ENCODE data around the gene EHBP1L1.
"Not testable (repeated sequence)": the region's sequence is repeated elsewhere in the genome, so short reads cannot be mapped to it uniquely, and the experiment has no call there.

Gene EHBP1L1

GRCh38 chr11:65636108-65637031 lies 60.5 kb downstream of the EHBP1L1 start:
- Histone ChIP-seq H3K27ac (ENCODE audit: low read length, poor library complexity, severe bottlenecking) (no peak overlapping the region), H3K27me3 (ENCODE audit: control insufficient read depth in 1 of 2, insufficient read depth in 1 of 2, low read length in 2 of 2) (no peaks in the 10 kb centered on the region), H3K14ac (ENCODE audit: low read length in 2 of 2) (no peak overlapping the region), H4K91ac (ENCODE audit: low read length) (no peak overlapping the region), H3K9ac (ENCODE audit: low read length) (no peak overlapping the region), H2AFZ (ENCODE audit: low read depth, low read length) (no peak overlapping the region), H2BK15ac (ENCODE audit: low read depth, poor library complexity, severe bottlenecking) (no peak overlapping the region), H2BK5ac (ENCODE audit: low read depth, low read length, poor library complexity, severe bottlenecking) (no peak overlapping the region), H3K9me3 (ENCODE audit: control insufficient read depth, low read length) (no peaks in the 10 kb centered on the region), H3K23ac (ENCODE audit: low read length in 2 of 2) (no peak overlapping the region), H3K4me3 (ENCODE audit: insufficient read depth in 1 of 2, low read depth in 1 of 2, low read length in 2 of 2) (no peak overlapping the region), H2BK120ac (ENCODE audit: low read depth, low read length) (no peak overlapping the region), H3K4me1 (ENCODE audit: control insufficient read depth, insufficient read depth, low read depth, low read length) (peaks cover 27% of the 10 kb centered on the region), H2AK5ac (ENCODE audit: low read length, severe bottlenecking) (no peak overlapping the region), H3K36me3 (ENCODE audit: control insufficient read depth in 1 of 2, insufficient read depth in 2 of 2, low read depth in 1 of 2, low read length in 2 of 2) (peaks cover 58 to 76% of the 10 kb centered on the region in 2 experiments), H2BK12ac (ENCODE audit: low read length in 2 of 2) (no peak overlapping the region), H3K18ac (ENCODE audit: low read depth in 1 of 2, low read length in 2 of 2) (no peak overlapping the region), H3K4me2 (ENCODE audit: low read length, poor library complexity, severe bottlenecking) (no peak overlapping the region), H3K4ac (ENCODE audit: low read depth in 1 of 2, low read length in 2 of 2) (no peak overlapping the region), H3K79me1 (replicated peaks; ENCODE audit: low read length, poor library complexity, severe bottlenecking) (peaks cover 42% of the 10 kb centered on the region), H4K8ac (ENCODE audit: low read length) (no peak overlapping the region)
- no peak for DNase-seq
- 96% methylated on average over 28 of the region's 28 CpGs for WGBS

GRCh38 chr11:65637032-65637557 lies 61.2 kb downstream of the EHBP1L1 start:
- H3K14ac ChIP-seq (ENCODE audit: low read length in 2 of 2), result no peak overlapping the region
- H4K8ac ChIP-seq (ENCODE audit: low read length), result no peak overlapping the region
- H3K4me2 ChIP-seq (ENCODE audit: low read length, poor library complexity, severe bottlenecking), result peak overlapping the region; percentile 11
- no peaks in the 10 kb centered on the region for H3K27me3 ChIP-seq (ENCODE audit: control insufficient read depth in 1 of 2, insufficient read depth in 1 of 2, low read length in 2 of 2)
- H2AFZ ChIP-seq (ENCODE audit: low read depth, low read length), result no peak overlapping the region
- peaks cover 28% of the 10 kb centered on the region for H3K4me1 ChIP-seq (ENCODE audit: control insufficient read depth, insufficient read depth, low read depth, low read length)
- H2BK5ac ChIP-seq (ENCODE audit: low read depth, low read length, poor library complexity, severe bottlenecking), result no peak overlapping the region
- H3K36me3 ChIP-seq (ENCODE audit: control insufficient read depth in 1 of 2, insufficient read depth in 2 of 2, low read depth in 1 of 2, low read length in 2 of 2), result peaks cover 57 to 76% of the 10 kb centered on the region in 2 experiments
- peak overlapping the region; percentile 77 for H2AK5ac ChIP-seq (ENCODE audit: low read length, severe bottlenecking)
- peaks cover 45% of the 10 kb centered on the region for H3K79me1 ChIP-seq (replicated peaks; ENCODE audit: low read length, poor library complexity, severe bottlenecking)
- H3K4ac ChIP-seq (ENCODE audit: low read depth in 1 of 2, low read length in 2 of 2), result no peak overlapping the region
- H2BK12ac ChIP-seq (ENCODE audit: low read length in 2 of 2), result peak overlapping the region in 1 of 2 experiments; percentile 9
- H3K9ac ChIP-seq (ENCODE audit: low read length), result peak overlapping the region; percentile 45
- WGBS, result 87% methylated on average over 3 of the region's 3 CpGs
- no peak for DNase-seq
- no peak overlapping the region for H3K23ac ChIP-seq (ENCODE audit: low read length in 2 of 2)
- H3K9me3 ChIP-seq (ENCODE audit: control insufficient read depth, low read length), result no peaks in the 10 kb centered on the region
- no peak overlapping the region for H4K91ac ChIP-seq (ENCODE audit: low read length)
- no peak overlapping the region for H2BK15ac ChIP-seq (ENCODE audit: low read depth, poor library complexity, severe bottlenecking)
- no peak overlapping the region for H3K4me3 ChIP-seq (ENCODE audit: insufficient read depth in 1 of 2, low read depth in 1 of 2, low read length in 2 of 2)
- peak overlapping the region; percentile 58 for H3K27ac ChIP-seq (ENCODE audit: low read length, poor library complexity, severe bottlenecking)
- no peak overlapping the region for H2BK120ac ChIP-seq (ENCODE audit: low read depth, low read length)
- no peak overlapping the region for H3K18ac ChIP-seq (ENCODE audit: low read depth in 1 of 2, low read length in 2 of 2)

GRCh38 chr11:65637794-65638419 lies 62.1 kb downstream of the EHBP1L1 start, which contains the start of gene SIPA1:
TSS of gene SIPA1 (plus strand) at chr11:65638101. CDS start at chr11:65640922, 2,821 bp downstream.
- Histone ChIP-seq H3K23ac (ENCODE audit: low read length in 2 of 2) (peak within 1 kb of the TSS in 1 of 2 experiments; percentile 50), H3K9ac (ENCODE audit: low read length) (peak within 1 kb of the TSS; percentile 87), H3K4ac (ENCODE audit: low read depth in 1 of 2, low read length in 2 of 2) (peak within 1 kb of the TSS; percentile 39 to 92), H3K4me3 (ENCODE audit: insufficient read depth in 1 of 2, low read depth in 1 of 2, low read length in 2 of 2) (peak within 1 kb of the TSS; percentile 80 to 93), H4K91ac (ENCODE audit: low read length) (peak within 1 kb of the TSS; percentile 85), H3K4me1 (ENCODE audit: control insufficient read depth, insufficient read depth, low read depth, low read length) (peaks cover 33% of the 10 kb centered on the region), H2BK12ac (ENCODE audit: low read length in 2 of 2) (peak within 1 kb of the TSS; percentile 11 to 38), H3K79me1 (replicated peaks; ENCODE audit: low read length, poor library complexity, severe bottlenecking) (peaks cover 48% of the 10 kb centered on the region), H2BK120ac (ENCODE audit: low read depth, low read length) (no peak within 1 kb of the TSS), H2BK5ac (ENCODE audit: low read depth, low read length, poor library complexity, severe bottlenecking) (peak within 1 kb of the TSS; percentile 8), H3K9me3 (ENCODE audit: control insufficient read depth, low read length) (no peaks in the 10 kb centered on the region), H3K27ac (ENCODE audit: low read length, poor library complexity, severe bottlenecking) (peak within 1 kb of the TSS; percentile 80), H3K14ac (ENCODE audit: low read length in 2 of 2) (peak within 1 kb of the TSS in 1 of 2 experiments; percentile 72), H3K18ac (ENCODE audit: low read depth in 1 of 2, low read length in 2 of 2) (peak within 1 kb of the TSS; percentile 83 to 88), H2BK15ac (ENCODE audit: low read depth, poor library complexity, severe bottlenecking) (peak within 1 kb of the TSS; percentile 91), H4K8ac (ENCODE audit: low read length) (peak within 1 kb of the TSS; percentile 78), H3K36me3 (ENCODE audit: control insufficient read depth in 1 of 2, insufficient read depth in 2 of 2, low read depth in 1 of 2, low read length in 2 of 2) (peaks cover 56 to 75% of the 10 kb centered on the region in 2 experiments), H2AFZ (ENCODE audit: low read depth, low read length) (peak within 1 kb of the TSS; percentile 54), H3K4me2 (ENCODE audit: low read length, poor library complexity, severe bottlenecking) (peak within 1 kb of the TSS; percentile 76), H3K27me3 (ENCODE audit: control insufficient read depth in 1 of 2, insufficient read depth in 1 of 2, low read length in 2 of 2) (no peaks in the 10 kb centered on the region), H2AK5ac (ENCODE audit: low read length, severe bottlenecking) (peak within 1 kb of the TSS; percentile 77)
- peak; percentile 96 for DNase-seq
- WGBS, result 4% methylated on average over 21 of the region's 46 CpGs

- H3K14ac ChIP-seq (ENCODE audit: low read length in 2 of 2); H2AK5ac ChIP-seq (ENCODE audit: low read length, severe bottlenecking); H3K9ac ChIP-seq (ENCODE audit: low read length); H2AFZ ChIP-seq (ENCODE audit: low read depth, low read length); H3K27me3 ChIP-seq (ENCODE audit: control insufficient read depth in 1 of 2, insufficient read depth in 1 of 2, low read length in 2 of 2); DNase-seq; H3K23ac ChIP-seq (ENCODE audit: low read length in 2 of 2); H3K27ac ChIP-seq (ENCODE audit: low read length, poor library complexity, severe bottlenecking); H2BK5ac ChIP-seq (ENCODE audit: low read depth, low read length, poor library complexity, severe bottlenecking); H4K8ac ChIP-seq (ENCODE audit: low read length); H2BK12ac ChIP-seq (ENCODE audit: low read length in 2 of 2); H4K91ac ChIP-seq (ENCODE audit: low read length); H3K4me2 ChIP-seq (ENCODE audit: low read length, poor library complexity, severe bottlenecking); H3K18ac ChIP-seq (ENCODE audit: low read depth in 1 of 2, low read length in 2 of 2); H3K4ac ChIP-seq (ENCODE audit: low read depth in 1 of 2, low read length in 2 of 2); H3K4me3 ChIP-seq (ENCODE audit: insufficient read depth in 1 of 2, low read depth in 1 of 2, low read length in 2 of 2); H3K9me3 ChIP-seq (ENCODE audit: control insufficient read depth, low read length); H2BK120ac ChIP-seq (ENCODE audit: low read depth, low read length); H2BK15ac ChIP-seq (ENCODE audit: low read depth, poor library complexity, severe bottlenecking): not testable (repeated sequence)
- peaks cover 43 to 65% of the 10 kb centered on the region in 2 experiments for H3K36me3 ChIP-seq (ENCODE audit: control insufficient read depth in 1 of 2, insufficient read depth in 2 of 2, low read depth in 1 of 2, low read length in 2 of 2)
- peaks cover 45% of the 10 kb centered on the region for H3K4me1 ChIP-seq (ENCODE audit: control insufficient read depth, insufficient read depth, low read depth, low read length)
- peaks cover 41% of the 10 kb centered on the region for H3K79me1 ChIP-seq (replicated peaks; ENCODE audit: low read length, poor library complexity, severe bottlenecking)
- WGBS, result 93% methylated on average over 9 of the region's 9 CpGs
Observed at GRCh38 chr11:65639228-65639597, 63.4 kb downstream of the EHBP1L1 start.

Measured in mesenchymal stem cell (in vitro differentiated cells and primary cell).